ENCODE measurements around the gene KCNRG. TPM values are rescaled to one million over a fixed set of nuclear protein-coding genes. Genes with fewer than 3 reads are reported as not detected.

KCNRG gene
- total and polyA plus RNA-seq, 9 of the 15 experiments (the other 6 are each of a cell fraction or from before 2014, with no cell fraction given) = 0.36 to 1.1 (median 0.53) TPM

DNA sequence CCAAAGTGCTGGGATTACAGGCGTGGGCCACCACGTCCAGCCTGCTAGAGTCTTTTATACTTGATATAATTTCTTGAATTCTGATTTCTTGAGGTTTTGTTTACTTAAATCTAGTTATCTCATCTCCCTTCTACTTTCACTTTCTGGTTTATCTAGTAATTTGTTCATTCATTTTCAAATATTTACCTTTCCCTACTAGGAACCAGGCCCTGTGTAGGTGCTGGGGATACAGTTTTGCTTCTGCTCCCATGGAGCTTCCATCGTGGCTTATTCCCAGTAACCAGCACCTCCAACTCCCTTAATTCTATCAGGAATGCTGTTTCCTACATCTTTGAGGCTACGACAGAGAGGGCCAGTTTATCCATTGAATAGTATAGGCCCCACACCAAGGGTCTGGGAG lies 42.5 kb upstream of the KCNRG start (continued):
- TF ChIP-seq, protein P1, sequence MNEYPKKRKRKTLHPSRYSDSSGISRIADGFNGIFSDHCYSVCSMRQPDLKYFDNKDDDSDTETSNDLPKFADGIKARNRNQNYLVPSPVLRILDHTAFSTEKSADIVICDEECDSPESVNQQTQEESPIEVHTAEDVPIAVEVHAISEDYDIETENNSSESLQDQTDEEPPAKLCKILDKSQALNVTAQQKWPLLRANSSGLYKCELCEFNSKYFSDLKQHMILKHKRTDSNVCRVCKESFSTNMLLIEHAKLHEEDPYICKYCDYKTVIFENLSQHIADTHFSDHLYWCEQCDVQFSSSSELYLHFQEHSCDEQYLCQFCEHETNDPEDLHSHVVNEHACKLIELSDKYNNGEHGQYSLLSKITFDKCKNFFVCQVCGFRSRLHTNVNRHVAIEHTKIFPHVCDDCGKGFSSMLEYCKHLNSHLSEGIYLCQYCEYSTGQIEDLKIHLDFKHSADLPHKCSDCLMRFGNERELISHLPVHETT (CRISPR knock-in tag; conservative IDR thresholded peaks at IDR 0.05 in 1 of 2, IDR thresholded peaks at IDR 0.05 in 1 of 2) = no peak
- TF ChIP-seq PTBP1 (IDR thresholded peaks at IDR 0.05; ENCODE audit: low read depth, low read length) = no peak

DNA sequence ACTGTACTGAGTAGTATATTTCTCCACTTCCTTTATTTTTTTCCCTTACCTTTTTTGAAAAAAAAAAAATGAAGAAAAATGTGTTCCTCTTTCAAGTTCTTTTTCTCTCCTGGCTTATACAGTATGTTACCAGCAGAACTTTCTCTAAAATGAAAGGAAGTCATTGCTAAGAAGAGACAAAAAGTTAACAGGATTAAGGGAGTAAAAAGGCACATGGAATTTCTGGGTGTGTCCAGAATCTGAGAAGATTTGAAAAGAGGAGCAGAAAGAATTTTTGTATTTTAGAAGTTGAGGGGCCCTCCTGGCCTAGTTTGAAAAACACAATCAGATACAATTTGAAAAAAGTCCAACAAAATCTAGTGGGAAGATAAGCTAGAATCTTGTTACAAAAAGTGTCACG lies 39.4 kb upstream of the KCNRG start:
- H3K4me2 ChIP-seq (ENCODE audit: insufficient read depth, low read length) = no peak overlapping the region
- no peak for DNase-seq (ENCODE audit: extremely low read depth in 1 of 4, low spot score in 3 of 4)
- H3K9me3 ChIP-seq (replicated peaks; ENCODE audit: control insufficient read depth, insufficient read depth, low read depth, low read length) = no peaks in the 10 kb centered on the region
- BruUV-seq (replicated peaks) = no TSS peak
- H3K9ac ChIP-seq (ENCODE audit: insufficient read depth in 1 of 2, low read depth in 2 of 2, low read length in 2 of 2) = no peak overlapping the region
- ChIA-PET POLR2A (no interaction called here), CTCF (ENCODE audit: low intra/inter-chr PET ratio) (interaction anchor here (1.4 kb wide), 1 partner anchor 936 kb away, joined by 6 read pairs; no protein-coding TSS in a partner anchor)
- no peaks in the 10 kb centered on the region for H4K20me1 ChIP-seq (replicated peaks; ENCODE audit: control insufficient read depth, insufficient read depth, low read length)
- no peak overlapping the region for H3K27ac ChIP-seq (ENCODE audit: extremely low read depth, low read depth, low read length)
- H3K27me3 ChIP-seq (ENCODE audit: control insufficient read depth in 2 of 2, insufficient read depth in 2 of 2, low read length in 2 of 2) = no peaks in the 10 kb centered on the region
- intact Hi-C loops (cut with micrococcal nuclease) (loop anchor here (1.0 to 10.0 kb wide), 4 partner anchors 549 to 1094 kb away; no protein-coding TSS in a partner anchor), in situ Hi-C loops (cut with MboI) (loop anchor here (10.0 to 25.0 kb wide), 3 partner anchors 436 to 1089 kb away; no protein-coding TSS in a partner anchor)
- H3K9me1 ChIP-seq (ENCODE audit: control insufficient read depth, insufficient read depth, low read length) = no peaks in the 10 kb centered on the region
- 25% methylated on average over 1 of the region's 1 CpG for WGBS (ENCODE audit: insufficient coverage, low coverage, missing lambda C conversion rate)
- H2AFZ ChIP-seq (ENCODE audit: low read depth, low read length) = no peak overlapping the region
- H3K4me3 ChIP-seq = no peak overlapping the region
- H3K36me3 ChIP-seq (ENCODE audit: control insufficient read depth, insufficient read depth, low read length) = no peaks in the 10 kb centered on the region
- no peak for FAIRE-seq
- ATAC-seq = no peak
- H3K79me2 ChIP-seq (ENCODE audit: control insufficient read depth, insufficient read depth, low read length) = no peaks in the 10 kb centered on the region
- H3K4me1 ChIP-seq (replicated peaks in 1 of 2; ENCODE audit: control insufficient read depth in 2 of 2, insufficient read depth in 2 of 2, low read length in 2 of 2) = no peaks in the 10 kb centered on the region; a peak in 3 of 5 replicates
- TF ChIP-seq RNF219 (CRISPR knock-in tag; IDR thresholded peaks at IDR 0.05) = no peak
- no peak for TF ChIP-seq RAD21 (CRISPR knock-in tag; conservative IDR thresholded peaks at IDR 0.05 in 1 of 2, IDR thresholded peaks at IDR 0.05 in 1 of 2)
- TF ChIP-seq UBTF (IDR thresholded peaks at IDR 0.05; ENCODE audit: borderline replicate concordance in 1 of 2, low read depth in 2 of 2, low read length in 2 of 2) = no peak
- no peak for TF ChIP-seq ZNF41 (CRISPR knock-in tag; conservative IDR thresholded peaks at IDR 0.05)
- TF ChIP-seq ZNF644 (tag; IDR thresholded peaks at IDR 0.05; ENCODE audit: low read depth) = no peak
- TF ChIP-seq TAF9B (IDR thresholded peaks at IDR 0.05; ENCODE audit: partially characterized antibody) = no peak
- no peak for TF ChIP-seq NFYB (IDR thresholded peaks at IDR 0.05; ENCODE audit: extremely low read depth, insufficient read length)
- TF ChIP-seq SIRT6 (IDR thresholded peaks at IDR 0.05; ENCODE audit: low read depth, low read length) = no peak
- TF ChIP-seq KAT2B (IDR thresholded peaks at IDR 0.05; ENCODE audit: low read depth, low read length) = no peak
- no peak for TF ChIP-seq PTTG1 (tag; IDR thresholded peaks at IDR 0.05; ENCODE audit: low read depth)
- no peak for TF ChIP-seq ZNF146 (CRISPR knock-in tag; IDR thresholded peaks at IDR 0.05; ENCODE audit: unreplicated experiment)
